ENCODE data around the gene RFX1. TPM values are rescaled to one million over a fixed set of nuclear protein-coding genes. Genes with fewer than 3 reads are reported as not detected.
A peak's percentile ranks its signal among the peaks of the same experiment; 100 is the strongest.

Gene RFX1
- polyA plus RNA-seq, 1 donor from 2014 or later = 2.2 TPM

- no peaks in the 10 kb centered on the region for H3F3A ChIP-seq (ENCODE audit: insufficient read depth, low read length, poor library complexity, severe bottlenecking)
- no peaks in the 10 kb centered on the region for H3K9me3 ChIP-seq (ENCODE audit: low read length)
- H4K20me1 ChIP-seq (ENCODE audit: insufficient read depth) = no peaks in the 10 kb centered on the region
- H2AFZ ChIP-seq (ENCODE audit: low read depth, low read length) = no peak overlapping the region
- no peaks in the 10 kb centered on the region for H3K36me3 ChIP-seq (ENCODE audit: insufficient read depth, low read length)
- H3K4me3 ChIP-seq (ENCODE audit: low read length) = no peak overlapping the region
- no peaks in the 10 kb centered on the region for H3K9me2 ChIP-seq (ENCODE audit: insufficient read depth, low read length)
- TF ChIP-seq SMC3 (conservative IDR thresholded peaks at IDR 0.05; ENCODE audit: poor library complexity) (no peak), POLR2AphosphoS5 (IDR thresholded peaks at IDR 0.05) (peak; percentile 9), MXI1 (conservative IDR thresholded peaks at IDR 0.05; ENCODE audit: poor library complexity, severe bottlenecking) (no peak), EP300 (conservative IDR thresholded peaks at IDR 0.05; ENCODE audit: poor library complexity, severe bottlenecking) (no peak), RAD21 (conservative IDR thresholded peaks at IDR 0.05) (no peak)
- no peak overlapping the region for H3K27ac ChIP-seq (ENCODE audit: low read length)
- H3K4me2 ChIP-seq (ENCODE audit: low read length) = no peak overlapping the region
- H3K9ac ChIP-seq (ENCODE audit: low read length) = no peak overlapping the region
- H3K27me3 ChIP-seq (ENCODE audit: insufficient read depth, low read depth, low read length) = no peaks in the 10 kb centered on the region
- H3K79me2 ChIP-seq (replicated peaks; ENCODE audit: insufficient read depth, low read length) = no peaks in the 10 kb centered on the region
These were observed 44.1 kb downstream of the RFX1 start for GRCh38 chr19:13961826-13962698.

GRCh38 chr19:13960863-13961784 lies 45.0 kb downstream of the RFX1 start:
- H3K4me2 ChIP-seq (ENCODE audit: low read length) = no peak overlapping the region
- H3K9me3 ChIP-seq (ENCODE audit: low read length) = no peaks in the 10 kb centered on the region
- H3K36me3 ChIP-seq (ENCODE audit: insufficient read depth, low read length) = no peaks in the 10 kb centered on the region
- no peaks in the 10 kb centered on the region for H4K20me1 ChIP-seq (ENCODE audit: insufficient read depth)
- no peak overlapping the region for H3K9ac ChIP-seq (ENCODE audit: low read length)
- H3K4me3 ChIP-seq (ENCODE audit: low read length) = no peak overlapping the region
- no peaks in the 10 kb centered on the region for H3K79me2 ChIP-seq (replicated peaks; ENCODE audit: insufficient read depth, low read length)
- no peak overlapping the region for H3K27ac ChIP-seq (ENCODE audit: low read length)
- no peak for TF ChIP-seq RAD21 (conservative IDR thresholded peaks at IDR 0.05)
- H3K9me2 ChIP-seq (ENCODE audit: insufficient read depth, low read length) = no peaks in the 10 kb centered on the region
- H3K27me3 ChIP-seq (ENCODE audit: insufficient read depth, low read depth, low read length) = no peaks in the 10 kb centered on the region
- H2AFZ ChIP-seq (ENCODE audit: low read depth, low read length) = no peak overlapping the region
- H3F3A ChIP-seq (ENCODE audit: insufficient read depth, low read length, poor library complexity, severe bottlenecking) = no peaks in the 10 kb centered on the region

DNA sequence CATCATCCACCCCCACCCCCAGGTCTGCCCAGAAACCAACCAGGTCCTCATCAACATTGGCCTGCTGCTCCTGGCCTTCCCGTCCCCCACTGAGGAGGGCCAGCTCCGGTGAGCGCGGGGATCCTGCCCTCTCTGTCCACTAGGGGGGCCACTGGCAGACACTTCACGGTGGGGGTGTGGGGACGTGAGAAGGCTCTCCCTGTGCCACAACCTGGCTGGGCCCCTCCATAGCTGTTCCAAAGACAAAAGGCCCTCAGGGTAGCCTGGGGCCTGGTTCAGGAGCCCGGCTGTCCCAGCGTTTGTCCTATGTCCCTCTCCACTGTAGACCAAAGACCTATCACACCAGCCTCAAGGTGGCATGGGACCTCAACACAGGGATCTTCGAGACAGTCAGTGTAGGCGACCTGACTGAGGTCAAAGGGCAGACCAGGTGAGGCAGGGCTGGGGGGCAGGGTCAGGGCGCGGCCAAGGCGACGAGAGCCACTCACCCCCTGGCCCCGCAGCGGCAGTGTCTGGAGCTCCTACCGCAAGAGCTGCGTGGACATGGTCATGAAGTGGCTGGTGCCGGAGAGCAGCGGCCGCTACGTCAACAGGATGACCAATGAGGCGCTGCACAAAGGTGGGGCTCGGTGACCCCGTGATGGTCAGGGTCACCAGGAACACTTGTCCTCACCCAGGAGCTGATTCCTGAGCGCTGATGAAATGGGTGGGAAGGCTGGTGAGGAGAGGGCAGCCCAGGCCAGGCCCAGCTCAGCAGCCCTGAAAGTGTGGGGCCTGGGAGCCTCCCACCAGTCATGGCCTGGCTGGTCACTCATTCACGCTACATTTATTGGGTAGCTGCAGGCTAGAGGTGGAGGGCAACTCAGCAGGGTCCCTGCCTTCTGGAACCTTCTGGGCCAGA lies 45.9 kb downstream of the RFX1 start:
- no peak overlapping the region for H3K9ac ChIP-seq (ENCODE audit: low read length)
- H3K27ac ChIP-seq (ENCODE audit: low read length) = no peak overlapping the region
- H3K4me3 ChIP-seq (ENCODE audit: low read length) = no peak overlapping the region
- H3K36me3 ChIP-seq (ENCODE audit: insufficient read depth, low read length) = no peaks in the 10 kb centered on the region
- H3K9me2 ChIP-seq (ENCODE audit: insufficient read depth, low read length) = no peaks in the 10 kb centered on the region
- no peaks in the 10 kb centered on the region for H3K79me2 ChIP-seq (replicated peaks; ENCODE audit: insufficient read depth, low read length)
- H2AFZ ChIP-seq (ENCODE audit: low read depth, low read length) = no peak overlapping the region
- no peaks in the 10 kb centered on the region for H3F3A ChIP-seq (ENCODE audit: insufficient read depth, low read length, poor library complexity, severe bottlenecking)
- TF ChIP-seq EZH2 (IDR thresholded peaks at IDR 0.05; ENCODE audit: borderline replicate concordance, insufficient read depth, low read length, poor library complexity, severe bottlenecking) (no peak), MXI1 (conservative IDR thresholded peaks at IDR 0.05; ENCODE audit: poor library complexity, severe bottlenecking) (no peak)
- TF ChIP-seq, protein P1, sequence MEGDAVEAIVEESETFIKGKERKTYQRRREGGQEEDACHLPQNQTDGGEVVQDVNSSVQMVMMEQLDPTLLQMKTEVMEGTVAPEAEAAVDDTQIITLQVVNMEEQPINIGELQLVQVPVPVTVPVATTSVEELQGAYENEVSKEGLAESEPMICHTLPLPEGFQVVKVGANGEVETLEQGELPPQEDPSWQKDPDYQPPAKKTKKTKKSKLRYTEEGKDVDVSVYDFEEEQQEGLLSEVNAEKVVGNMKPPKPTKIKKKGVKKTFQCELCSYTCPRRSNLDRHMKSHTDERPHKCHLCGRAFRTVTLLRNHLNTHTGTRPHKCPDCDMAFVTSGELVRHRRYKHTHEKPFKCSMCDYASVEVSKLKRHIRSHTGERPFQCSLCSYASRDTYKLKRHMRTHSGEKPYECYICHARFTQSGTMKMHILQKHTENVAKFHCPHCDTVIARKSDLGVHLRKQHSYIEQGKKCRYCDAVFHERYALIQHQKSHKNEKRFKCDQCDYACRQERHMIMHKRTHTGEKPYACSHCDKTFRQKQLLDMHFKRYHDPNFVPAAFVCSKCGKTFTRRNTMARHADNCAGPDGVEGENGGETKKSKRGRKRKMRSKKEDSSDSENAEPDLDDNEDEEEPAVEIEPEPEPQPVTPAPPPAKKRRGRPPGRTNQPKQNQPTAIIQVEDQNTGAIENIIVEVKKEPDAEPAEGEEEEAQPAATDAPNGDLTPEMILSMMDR (IDR thresholded peaks at IDR 0.05; ENCODE audit: poor library complexity, severe bottlenecking) = no peak
- no peak overlapping the region for H3K4me2 ChIP-seq (ENCODE audit: low read length)
- H3K9me3 ChIP-seq (ENCODE audit: low read length) = no peaks in the 10 kb centered on the region
- H3K27me3 ChIP-seq (ENCODE audit: insufficient read depth, low read depth, low read length) = no peaks in the 10 kb centered on the region
- H4K20me1 ChIP-seq (ENCODE audit: insufficient read depth) = no peaks in the 10 kb centered on the region

All from neural cell (in vitro differentiated cells).